Germinal center (tissue), 1 donor: Measurements from ENCODE around the gene SIK2.
"Not testable (repeated sequence)": the region's sequence is repeated elsewhere in the genome, so short reads cannot be mapped to it uniquely, and the experiment has no call there.

Source experiments
- DNase-seq: peaks from one replicate; pipeline ENCODE4 v3.0.0; 2012; ENCODE audit warnings: mixed read lengths, low spot score

SIK2 gene

GRCh38 chr11:111624608-111625007 lies 22.4 kb downstream of the SIK2 start:
- DNase-seq = no peak

- DNase-seq = no peak
Observed at GRCh38 chr11:111627591-111627990, 25.3 kb downstream of the SIK2 start.

- DNase-seq = no peak
Observed at GRCh38 chr11:111629499-111629898, 27.2 kb downstream of the SIK2 start.

- no peak for DNase-seq
Observed at GRCh38 chr11:111631024-111631665, 28.9 kb downstream of the SIK2 start.

- no peak for DNase-seq
Observed at GRCh38 chr11:111631666-111632039, 29.4 kb downstream of the SIK2 start.

- no peak for DNase-seq
Observed at GRCh38 chr11:111632516-111633220, 30.4 kb downstream of the SIK2 start.

- no peak for DNase-seq
Observed at GRCh38 chr11:111633248-111633647, 31.0 kb downstream of the SIK2 start.

GRCh38 chr11:111633756-111634362 lies 31.6 kb downstream of the SIK2 start:
- DNase-seq = no peak

- DNase-seq = no peak
Observed at GRCh38 chr11:111634981-111635705, 32.9 kb downstream of the SIK2 start.

- no peak for DNase-seq
Observed at GRCh38 chr11:111635706-111636045, 33.4 kb downstream of the SIK2 start.

- DNase-seq = no peak
Observed at GRCh38 chr11:111637885-111638284, 35.6 kb downstream of the SIK2 start.

- no peak for DNase-seq
Observed at GRCh38 chr11:111639226-111639925, 37.1 kb downstream of the SIK2 start.

- no peak for DNase-seq
Observed at GRCh38 chr11:111641339-111642015, 39.2 kb downstream of the SIK2 start.

- no peak for DNase-seq
Observed at GRCh38 chr11:111642542-111642941, 40.3 kb downstream of the SIK2 start.

- DNase-seq = no peak
Observed at GRCh38 chr11:111644922-111645321, 42.7 kb downstream of the SIK2 start.

- DNase-seq = no peak
Observed at GRCh38 chr11:111645657-111646316, 43.5 kb downstream of the SIK2 start.

- not testable (repeated sequence) for DNase-seq
Observed at GRCh38 chr11:111651336-111651735, 49.1 kb downstream of the SIK2 start.

GRCh38 chr11:111652184-111652583 lies 49.9 kb downstream of the SIK2 start:
- DNase-seq = no peak

- DNase-seq = no peak
Observed at GRCh38 chr11:111654601-111655000, 52.4 kb downstream of the SIK2 start.

GRCh38 chr11:111655924-111656323 lies 53.7 kb downstream of the SIK2 start:
- no peak for DNase-seq

- DNase-seq = not testable (repeated sequence)
Observed at GRCh38 chr11:111657905-111658304, 55.7 kb downstream of the SIK2 start.
